HCT116 (cell line): ENCODE measurements around the gene AP1AR. TPM values are rescaled to one million over a fixed set of nuclear protein-coding genes. Genes with fewer than 3 reads are reported as not detected.

Experiments used
- ATAC-seq: fragments of 200-7000 bp; cut with Tn5 transposase; 2 replicates; pipeline ENCODE4 v1.9.1; 2020; ENCODE audit warnings: mild to moderate bottlenecking, moderate library complexity
- BruUV-seq: library from RNA; stranded (reverse); fragments of 400-500 nt; replicated peaks from 2 replicates; lab custom pipeline; 2021; lab: Mats Ljungman, UMichigan
- CTCF ChIA-PET: fragments of 300-600 bp; sonication (Branson Sonifier 250); formaldehyde crosslinking; loops from one replicate; lab custom pipeline; 2021; ENCODE audit warnings: antibody characterized with exemption; lab: Charles Lee
- POLR2A ChIA-PET: fragments of 300-600, 350-600 bp; sonication (Branson Sonifier 250); formaldehyde crosslinking; loops from one replicate; lab custom pipeline; 2021; ENCODE audit warnings: antibody characterized with exemption; lab: Charles Lee
- RAD21 ChIA-PET, 2 experiments: fragments of 300-600 bp; sonication (Branson Sonifier 250); formaldehyde crosslinking; loops; one replicate each; lab custom pipeline; 2023; ENCODE audit warnings: low total read pairs in 2 of 2; ENCODE audit not compliant: uncharacterized antibody in 2 of 2, unreplicated experiment in 2 of 2, low non-redundant PET in 1 of 2; lab: Charles Lee
- DNase-seq: peaks from one replicate; pipeline ENCODE4 v3.0.0-alpha.2; 2010; ENCODE audit warnings: low read depth, low spot score
- H2AFZ ChIP-seq: fragments of 200-600 bp; shearing (Covaris generic), sonication (generic); 2 replicates; pipeline ENCODE4 v1.6.1; 2017; ENCODE audit warnings: low read depth, mixed run types, mixed read lengths, antibody characterized with exemption, low read length; ENCODE audit not compliant: poor library complexity, severe bottlenecking
- H3K27ac ChIP-seq: 2 replicates; pipeline ENCODE4 v1.5.1; 2012; ENCODE audit warnings: low read depth, low read length
- H3K27me3 ChIP-seq: fragments of 200-600 bp; sonication (generic); 2 replicates; pipeline ENCODE4 v1.6.1; 2016; ENCODE audit warnings: mixed run types, low read length, mixed read lengths; ENCODE audit not compliant: insufficient read depth
- H3K36me3 ChIP-seq, 2 experiments: fragments of 200-500 bp in 1 of 2; fragments of 200-600 bp in 1 of 2; sonication (Bioruptor generic) in 1 of 2; sonication (generic) in 1 of 2; 2 replicates each; pipeline versions ENCODE4 v1.5.1 to v1.6.1; 2014 to 2016; ENCODE audit warnings: low read length in 2 of 2, inconsistent platforms in 1 of 2, mixed read lengths in 1 of 2, mixed run types in 1 of 2; ENCODE audit not compliant: insufficient read depth in 2 of 2, control insufficient read depth in 1 of 2
- H3K4me1 ChIP-seq, 2 experiments: fragments of 200-600 bp in 1 of 2; sonication (generic) in 1 of 2; 2 replicates each; pipeline versions ENCODE4 v1.5.1 to v1.6.1; 2012 to 2017; ENCODE audit warnings: low read length in 2 of 2, inconsistent platforms in 1 of 2, mild to moderate bottlenecking in 1 of 2, mixed read lengths in 1 of 2, mixed run types in 1 of 2, moderate library complexity in 1 of 2; ENCODE audit not compliant: insufficient read depth in 2 of 2, control insufficient read depth in 1 of 2
- H3K4me2 ChIP-seq: fragments of 200-600 bp; sonication (generic); 2 replicates; pipeline ENCODE4 v1.6.1; 2017; ENCODE audit warnings: mixed run types, low read length, mixed read lengths
- H3K4me3 ChIP-seq, 2 experiments: fragments of 200-600 bp in 1 of 2; sonication (generic) in 1 of 2; replicated peaks in 1 of 2; 2 replicates each; pipeline ENCODE4 v1.5.1; 2011 to 2016; ENCODE audit warnings: low read length in 2 of 2, control low read depth in 1 of 2, low read depth in 1 of 2, mild to moderate bottlenecking in 1 of 2, mixed read lengths in 1 of 2, mixed run types in 1 of 2
- H3K79me2 ChIP-seq: fragments of 200-600 bp; sonication (generic); 2 replicates; pipeline ENCODE4 v1.6.1; 2017; ENCODE audit warnings: mild to moderate bottlenecking, mixed run types, low read length, moderate library complexity, mixed read lengths; ENCODE audit not compliant: insufficient read depth
- H3K9ac ChIP-seq: fragments of 200-600 bp; sonication (generic); 2 replicates; pipeline ENCODE4 v1.6.1; 2016; ENCODE audit warnings: low read length, mixed read lengths
- H3K9me2 ChIP-seq: fragments of 200-600 bp; sonication (generic), shearing (Covaris generic); 2 replicates; pipeline ENCODE4 v1.6.1; 2017; ENCODE audit warnings: mixed run types, mild to moderate bottlenecking, moderate library complexity; ENCODE audit not compliant: insufficient read depth
- H3K9me3 ChIP-seq, 2 experiments: fragments of 200-500 bp in 1 of 2; fragments of 200-600 bp in 1 of 2; sonication (Bioruptor generic) in 1 of 2; sonication (generic) in 1 of 2; 2 replicates each; pipeline ENCODE4 v1.6.1; 2014 to 2017; ENCODE audit warnings: low read length in 2 of 2, mixed read lengths in 2 of 2, inconsistent platforms in 1 of 2, low read depth in 1 of 2, mild to moderate bottlenecking in 1 of 2, mixed run types in 1 of 2, moderate library complexity in 1 of 2; ENCODE audit not compliant: control insufficient read depth in 1 of 2, insufficient read depth in 1 of 2
- H4K20me1 ChIP-seq: fragments of 200-600 bp; sonication (generic), shearing (Covaris generic); 2 replicates; pipeline ENCODE4 v1.6.1; 2017; ENCODE audit warnings: mixed run types, mild to moderate bottlenecking, moderate library complexity; ENCODE audit not compliant: insufficient read depth
- CEBPB ChIP-seq: IDR thresholded peaks from 2 replicates; pipeline ENCODE4 v1.6.1; 2012; ENCODE audit warnings: low read depth
- FOSL1 ChIP-seq: IDR thresholded peaks from 2 replicates; pipeline ENCODE4 v1.6.1; 2012; ENCODE audit warnings: low read depth
- SP1 ChIP-seq: IDR thresholded peaks from 2 replicates; pipeline ENCODE4 v1.6.1; 2012; ENCODE audit warnings: low read depth
- intact Hi-C: fragments of 100-400 bp; cut with micrococcal nuclease; formaldehyde crosslinking; loops from 2 replicates; pipeline ENCODE4 v1.10.0; 2022
- total RNA-seq: library from RNA; stranded (reverse); gene quantifications from one replicate; pipeline ENCODE4 v1.2.1, GENCODE V29; 2021; ENCODE audit not compliant: unreplicated experiment
- TF ChIP-seq, protein P1 (sequence below): IDR thresholded peaks from 2 replicates; pipeline ENCODE4 v1.6.1; 2011; ENCODE audit warnings: mild to moderate bottlenecking, low read length, moderate library complexity; ENCODE audit not compliant: insufficient replicate concordance; ENCODE audit errors: extremely low read depth
- TF ChIP-seq, protein P2 (sequence below): IDR thresholded peaks from 2 replicates; pipeline ENCODE4 v1.6.1; 2012; ENCODE audit warnings: low read depth
- TF ChIP-seq, protein P3 (sequence below): IDR thresholded peaks from 2 replicates; pipeline ENCODE4 v1.6.1; 2012
- TF ChIP-seq, protein P4 (sequence below), 3 experiments: fragments of 200-600 bp in 1 of 3; sonication (generic) in 1 of 3; IDR thresholded peaks in 2 of 3; conservative IDR thresholded peaks in 1 of 3; 2 replicates each; pipeline ENCODE4 v1.5.1; 2012 to 2017; ENCODE audit warnings: low read depth in 2 of 3, low read length in 2 of 3, antibody characterized with exemption in 1 of 3, borderline replicate concordance in 1 of 3, control low read depth in 1 of 3, mild to moderate bottlenecking in 1 of 3, mixed read lengths in 1 of 3, mixed run types in 1 of 3, moderate library complexity in 1 of 3; ENCODE audit not compliant: insufficient read depth in 1 of 3

Gene AP1AR
- total RNA-seq, 1 experiment from 2014 or later = 56.7 TPM

DNA sequence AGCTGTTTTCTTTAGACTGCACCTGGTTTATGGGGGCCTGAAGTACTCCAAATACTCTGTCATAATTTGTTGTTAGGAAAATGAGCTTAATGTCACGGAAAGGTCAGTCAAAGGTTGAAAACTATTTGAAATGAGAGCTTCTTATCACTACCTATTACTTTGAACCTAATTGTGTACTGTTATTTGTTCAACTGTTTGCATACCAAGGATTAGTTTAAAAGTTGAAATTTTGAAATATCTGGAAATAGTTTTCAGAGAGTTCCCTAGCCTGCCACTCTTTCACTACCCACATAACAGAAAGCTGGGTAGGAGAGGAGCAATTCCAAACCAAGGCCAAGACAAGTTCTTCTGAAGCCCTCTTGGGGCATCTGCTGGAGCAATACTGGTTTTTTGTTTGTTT is 28.0 kb upstream of the AP1AR start:
- no peaks in the 10 kb centered on the region for H3K79me2 ChIP-seq
- no TSS peak for BruUV-seq
- no peaks in the 10 kb centered on the region for H3K9me3 ChIP-seq
- no peak overlapping the region for H3K9ac ChIP-seq
- no peak overlapping the region for H3K4me2 ChIP-seq
- H2AFZ ChIP-seq = no peak overlapping the region
- H3K9me2 ChIP-seq = no peaks in the 10 kb centered on the region
- no peak overlapping the region for H3K27ac ChIP-seq
- H3K27me3 ChIP-seq = no peaks in the 10 kb centered on the region
- no peak for TF ChIP-seq FOSL1
- TF ChIP-seq SP1 = no peak
- TF ChIP-seq, protein P1, sequence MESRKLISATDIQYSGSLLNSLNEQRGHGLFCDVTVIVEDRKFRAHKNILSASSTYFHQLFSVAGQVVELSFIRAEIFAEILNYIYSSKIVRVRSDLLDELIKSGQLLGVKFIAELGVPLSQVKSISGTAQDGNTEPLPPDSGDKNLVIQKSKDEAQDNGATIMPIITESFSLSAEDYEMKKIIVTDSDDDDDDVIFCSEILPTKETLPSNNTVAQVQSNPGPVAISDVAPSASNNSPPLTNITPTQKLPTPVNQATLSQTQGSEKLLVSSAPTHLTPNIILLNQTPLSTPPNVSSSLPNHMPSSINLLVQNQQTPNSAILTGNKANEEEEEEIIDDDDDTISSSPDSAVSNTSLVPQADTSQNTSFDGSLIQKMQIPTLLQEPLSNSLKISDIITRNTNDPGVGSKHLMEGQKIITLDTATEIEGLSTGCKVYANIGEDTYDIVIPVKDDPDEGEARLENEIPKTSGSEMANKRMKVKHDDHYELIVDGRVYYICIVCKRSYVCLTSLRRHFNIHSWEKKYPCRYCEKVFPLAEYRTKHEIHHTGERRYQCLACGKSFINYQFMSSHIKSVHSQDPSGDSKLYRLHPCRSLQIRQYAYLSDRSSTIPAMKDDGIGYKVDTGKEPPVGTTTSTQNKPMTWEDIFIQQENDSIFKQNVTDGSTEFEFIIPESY = no peak
- TF ChIP-seq CEBPB = no peak
- CTCF ChIA-PET = interaction anchor here (1.2 kb wide), 1 partner anchor 11 kb away, joined by 7 read pairs; no protein-coding TSS in a partner anchor
- POLR2A ChIA-PET = no interaction called here
- H3K36me3 ChIP-seq = no peaks in the 10 kb centered on the region
- H4K20me1 ChIP-seq = no peaks in the 10 kb centered on the region
- DNase-seq (no peak), ATAC-seq (no peak)
- peaks cover 9% of the 10 kb centered on the region in 2 experiments; a peak in 1 of 4 replicates for H3K4me1 ChIP-seq
- RAD21 ChIA-PET = no interaction called here
- intact Hi-C loops = no loop called here
- H3K4me3 ChIP-seq = no peak overlapping the region

DNA sequence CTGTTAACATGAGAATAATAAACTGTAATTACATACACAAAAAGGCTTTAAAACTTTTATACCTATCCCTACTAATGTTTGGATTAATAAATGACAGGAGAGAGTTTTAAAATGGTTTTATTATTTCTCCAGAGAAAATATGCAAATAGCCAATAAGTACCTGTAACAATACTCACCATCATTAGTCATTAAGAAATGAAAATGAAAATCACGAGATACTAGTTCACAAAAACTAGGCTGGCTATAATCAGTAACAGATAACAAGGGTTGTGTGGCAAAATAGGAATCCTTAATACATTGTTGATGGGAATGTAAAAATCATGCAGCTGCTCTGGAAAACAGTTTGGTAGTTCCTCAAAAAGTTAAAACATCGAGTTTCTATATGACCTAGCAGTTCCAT is 25.2 kb upstream of the AP1AR start:
- no peak for ATAC-seq
- H3K4me3 ChIP-seq = no peak overlapping the region
- DNase-seq = no peak
- no peaks in the 10 kb centered on the region for H4K20me1 ChIP-seq
- no peaks in the 10 kb centered on the region for H3K79me2 ChIP-seq
- intact Hi-C loops = no loop called here
- TF ChIP-seq, protein P2, sequence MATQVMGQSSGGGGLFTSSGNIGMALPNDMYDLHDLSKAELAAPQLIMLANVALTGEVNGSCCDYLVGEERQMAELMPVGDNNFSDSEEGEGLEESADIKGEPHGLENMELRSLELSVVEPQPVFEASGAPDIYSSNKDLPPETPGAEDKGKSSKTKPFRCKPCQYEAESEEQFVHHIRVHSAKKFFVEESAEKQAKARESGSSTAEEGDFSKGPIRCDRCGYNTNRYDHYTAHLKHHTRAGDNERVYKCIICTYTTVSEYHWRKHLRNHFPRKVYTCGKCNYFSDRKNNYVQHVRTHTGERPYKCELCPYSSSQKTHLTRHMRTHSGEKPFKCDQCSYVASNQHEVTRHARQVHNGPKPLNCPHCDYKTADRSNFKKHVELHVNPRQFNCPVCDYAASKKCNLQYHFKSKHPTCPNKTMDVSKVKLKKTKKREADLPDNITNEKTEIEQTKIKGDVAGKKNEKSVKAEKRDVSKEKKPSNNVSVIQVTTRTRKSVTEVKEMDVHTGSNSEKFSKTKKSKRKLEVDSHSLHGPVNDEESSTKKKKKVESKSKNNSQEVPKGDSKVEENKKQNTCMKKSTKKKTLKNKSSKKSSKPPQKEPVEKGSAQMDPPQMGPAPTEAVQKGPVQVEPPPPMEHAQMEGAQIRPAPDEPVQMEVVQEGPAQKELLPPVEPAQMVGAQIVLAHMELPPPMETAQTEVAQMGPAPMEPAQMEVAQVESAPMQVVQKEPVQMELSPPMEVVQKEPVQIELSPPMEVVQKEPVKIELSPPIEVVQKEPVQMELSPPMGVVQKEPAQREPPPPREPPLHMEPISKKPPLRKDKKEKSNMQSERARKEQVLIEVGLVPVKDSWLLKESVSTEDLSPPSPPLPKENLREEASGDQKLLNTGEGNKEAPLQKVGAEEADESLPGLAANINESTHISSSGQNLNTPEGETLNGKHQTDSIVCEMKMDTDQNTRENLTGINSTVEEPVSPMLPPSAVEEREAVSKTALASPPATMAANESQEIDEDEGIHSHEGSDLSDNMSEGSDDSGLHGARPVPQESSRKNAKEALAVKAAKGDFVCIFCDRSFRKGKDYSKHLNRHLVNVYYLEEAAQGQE = no peak
- TF ChIP-seq, protein P3, sequence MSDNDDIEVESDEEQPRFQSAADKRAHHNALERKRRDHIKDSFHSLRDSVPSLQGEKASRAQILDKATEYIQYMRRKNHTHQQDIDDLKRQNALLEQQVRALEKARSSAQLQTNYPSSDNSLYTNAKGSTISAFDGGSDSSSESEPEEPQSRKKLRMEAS = no peak
- no peak for TF ChIP-seq CEBPB
- no peak for TF ChIP-seq SP1
- TF ChIP-seq, protein P4, sequence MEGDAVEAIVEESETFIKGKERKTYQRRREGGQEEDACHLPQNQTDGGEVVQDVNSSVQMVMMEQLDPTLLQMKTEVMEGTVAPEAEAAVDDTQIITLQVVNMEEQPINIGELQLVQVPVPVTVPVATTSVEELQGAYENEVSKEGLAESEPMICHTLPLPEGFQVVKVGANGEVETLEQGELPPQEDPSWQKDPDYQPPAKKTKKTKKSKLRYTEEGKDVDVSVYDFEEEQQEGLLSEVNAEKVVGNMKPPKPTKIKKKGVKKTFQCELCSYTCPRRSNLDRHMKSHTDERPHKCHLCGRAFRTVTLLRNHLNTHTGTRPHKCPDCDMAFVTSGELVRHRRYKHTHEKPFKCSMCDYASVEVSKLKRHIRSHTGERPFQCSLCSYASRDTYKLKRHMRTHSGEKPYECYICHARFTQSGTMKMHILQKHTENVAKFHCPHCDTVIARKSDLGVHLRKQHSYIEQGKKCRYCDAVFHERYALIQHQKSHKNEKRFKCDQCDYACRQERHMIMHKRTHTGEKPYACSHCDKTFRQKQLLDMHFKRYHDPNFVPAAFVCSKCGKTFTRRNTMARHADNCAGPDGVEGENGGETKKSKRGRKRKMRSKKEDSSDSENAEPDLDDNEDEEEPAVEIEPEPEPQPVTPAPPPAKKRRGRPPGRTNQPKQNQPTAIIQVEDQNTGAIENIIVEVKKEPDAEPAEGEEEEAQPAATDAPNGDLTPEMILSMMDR (IDR thresholded peaks at IDR 0.05 in 2 of 3, conservative IDR thresholded peaks at IDR 0.05 in 1 of 3; ENCODE audit: borderline replicate concordance in 1 of 3, insufficient read depth in 1 of 3, low read depth in 2 of 3, low read length in 2 of 3) = no peak
- RAD21 ChIA-PET = no interaction called here
- POLR2A ChIA-PET = no interaction called here
- no peaks in the 10 kb centered on the region for H3K36me3 ChIP-seq
- no peak overlapping the region for H3K4me2 ChIP-seq
- H3K9me2 ChIP-seq = no peaks in the 10 kb centered on the region
- BruUV-seq = no TSS peak
- H3K27me3 ChIP-seq = no peaks in the 10 kb centered on the region
- no peak overlapping the region for H2AFZ ChIP-seq
- CTCF ChIA-PET = no interaction called here
- H3K9me3 ChIP-seq = no peaks in the 10 kb centered on the region; a peak in 1 of 4 replicates
- H3K9ac ChIP-seq = no peak overlapping the region
- H3K4me1 ChIP-seq = no peaks in the 10 kb centered on the region
- H3K27ac ChIP-seq = no peak overlapping the region
